Ovary (tissue), 10 donors: ENCODE data around the gene CDHR3. TPM values are rescaled to one million over a fixed set of nuclear protein-coding genes. Genes with fewer than 3 reads are reported as not detected.

Experiments
- DNase-seq, 5 donors: peaks; one replicate each; pipeline ENCODE4 v3.0.0-alpha.2; 2019 to 2020
- H3K27ac ChIP-seq, 2 donors: fragments of 200-600 bp; one replicate each; pipeline versions ENCODE4 v1.5.1 to v1.8.0; 2019 to 2022
- H3K27me3 ChIP-seq: fragments of 200-600 bp; one replicate; pipeline ENCODE4 v1.8.0; 2022
- H3K36me3 ChIP-seq: fragments of 200-600 bp; sonication (generic); one replicate; pipeline ENCODE4 v1.5.1; 2019
- H3K4me1 ChIP-seq: one replicate; pipeline ENCODE4 v1.8.1; 2013; ENCODE audit warnings: mild to moderate bottlenecking, moderate library complexity; ENCODE audit not compliant: insufficient read depth
- H3K4me3 ChIP-seq: fragments of 200-600 bp; sonication (generic); one replicate; pipeline ENCODE4 v1.5.1; 2017
- H3K9me3 ChIP-seq, 2 donors: fragments of 200-600 bp in 1 of 2; sonication (generic) in 1 of 2; one replicate each; pipeline versions ENCODE4 v1.5.1 to v1.8.1; 2013 to 2019; ENCODE audit warnings: mild to moderate bottlenecking in 1 of 2, moderate library complexity in 1 of 2
- EP300 ChIP-seq: sonication (generic); formaldehyde crosslinking; IDR thresholded peaks from one replicate; pipeline ENCODE4 v1.6.1; 2017; ENCODE audit warnings: antibody characterized with exemption
- POLR2A ChIP-seq: fragments of 450-650 bp; IDR thresholded peaks from one replicate; pipeline ENCODE4 v1.6.1; 2017; ENCODE audit warnings: antibody characterized with exemption, mild to moderate bottlenecking, moderate library complexity
- WGBS, 3 donors: extraction: QIAGEN DNeasy Blood & Tissue Kit in 1 of 3; methylation state at CpG; one replicate each; pipeline versions ENCODE4 v1.1.5 to v1.1.7; 2013 to 2017; 5-methylcytosine and 5-hydroxymethylcytosine counted together
- intact Hi-C, 4 donors: fragments of 100-400 bp; cut with DNase I; formaldehyde crosslinking; loops; one replicate each; pipeline versions ENCODE4 v1.11.0 to v1.15.1; 2022 to 2023
- long read RNA-seq, 3 donors: library from polyadenylated mRNA in 2 of 3; unstranded in 2 of 3; transcript quantifications; one replicate each; pipeline ENCODE4 v2.0.0 and lab custom pipeline, GENCODE V29; 2021 to 2026
- polyA plus RNA-seq, 2 donors: library from polyadenylated mRNA; stranded (reverse); fragments of 200-250 nt in 1 of 2; fragments of 350-450 nt in 1 of 2; fragmentation: Illumina TruSeq in 1 of 2; extraction: RNeasy Lipid Tissue Mini Kit (QIAGEN cat#74804) in 1 of 2; gene quantifications; one replicate each; pipeline ENCODE4 v1.2.3, GENCODE V29; 2013 to 2014
- total RNA-seq, 7 donors: library from RNA; depleted of rRNA in 2 of 7; stranded (reverse); fragments of >200 nt in 2 of 7; fragmentation: NEBNext Ultra II Directional in 3 of 7; extraction: Animal tissue kit (Norgen Biotek cat#: 25700) in 3 of 7; gene quantifications; one replicate each; pipeline versions ENCODE4 v1.1.0 to v1.2.4, GENCODE V29; 2016 to 2023
- TF ChIP-seq, protein P1 (sequence below), 3 donors: fragments of 450-650 bp in 2 of 3; fragments of 200-600 bp in 1 of 3; IDR thresholded peaks; one replicate each; pipeline versions ENCODE4 v1.5.1 to v1.8.0; 2016 to 2022; ENCODE audit warnings: antibody characterized with exemption in 3 of 3, mild to moderate bottlenecking in 1 of 3
- donor health status: DM: no; HTN: no; CAD: no; lungs with moderate emphysema.
- donor health status: DM: no; HTN: no; CAD: no.
- donor health status: Bipolar disorder and iron deficiency.
- donor health status: DM: yes; HTN: yes; CAD: no.
- donor health status: DM: no; HTN: no; CAD: no.
- donor health status: DM: yes; HTN: yes; CAD: no.

The CDHR3 gene, protein sequence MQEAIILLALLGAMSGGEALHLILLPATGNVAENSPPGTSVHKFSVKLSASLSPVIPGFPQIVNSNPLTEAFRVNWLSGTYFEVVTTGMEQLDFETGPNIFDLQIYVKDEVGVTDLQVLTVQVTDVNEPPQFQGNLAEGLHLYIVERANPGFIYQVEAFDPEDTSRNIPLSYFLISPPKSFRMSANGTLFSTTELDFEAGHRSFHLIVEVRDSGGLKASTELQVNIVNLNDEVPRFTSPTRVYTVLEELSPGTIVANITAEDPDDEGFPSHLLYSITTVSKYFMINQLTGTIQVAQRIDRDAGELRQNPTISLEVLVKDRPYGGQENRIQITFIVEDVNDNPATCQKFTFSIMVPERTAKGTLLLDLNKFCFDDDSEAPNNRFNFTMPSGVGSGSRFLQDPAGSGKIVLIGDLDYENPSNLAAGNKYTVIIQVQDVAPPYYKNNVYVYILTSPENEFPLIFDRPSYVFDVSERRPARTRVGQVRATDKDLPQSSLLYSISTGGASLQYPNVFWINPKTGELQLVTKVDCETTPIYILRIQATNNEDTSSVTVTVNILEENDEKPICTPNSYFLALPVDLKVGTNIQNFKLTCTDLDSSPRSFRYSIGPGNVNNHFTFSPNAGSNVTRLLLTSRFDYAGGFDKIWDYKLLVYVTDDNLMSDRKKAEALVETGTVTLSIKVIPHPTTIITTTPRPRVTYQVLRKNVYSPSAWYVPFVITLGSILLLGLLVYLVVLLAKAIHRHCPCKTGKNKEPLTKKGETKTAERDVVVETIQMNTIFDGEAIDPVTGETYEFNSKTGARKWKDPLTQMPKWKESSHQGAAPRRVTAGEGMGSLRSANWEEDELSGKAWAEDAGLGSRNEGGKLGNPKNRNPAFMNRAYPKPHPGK
- total RNA-seq (10 to 100 TPM in 3 of 7 donors, 1 to 10 TPM in 4; 5.8 to 76.4 (median 9.9) TPM), polyA plus RNA-seq (1 to 10 TPM; 1.8 to 3.5 TPM)
- long read RNA-seq, donor 1, partial matches to known transcripts: 3 of 4 reads
- long read RNA-seq, donor 1, other reads (novel, unspliced or antisense): 1 of 4 reads
- long read RNA-seq, donor 2: 0 reads
- long read RNA-seq, donor 3, partial matches to known transcripts: 2 of 6 reads
- long read RNA-seq, donor 3, other reads (novel, unspliced or antisense): 4 of 6 reads

DNA sequence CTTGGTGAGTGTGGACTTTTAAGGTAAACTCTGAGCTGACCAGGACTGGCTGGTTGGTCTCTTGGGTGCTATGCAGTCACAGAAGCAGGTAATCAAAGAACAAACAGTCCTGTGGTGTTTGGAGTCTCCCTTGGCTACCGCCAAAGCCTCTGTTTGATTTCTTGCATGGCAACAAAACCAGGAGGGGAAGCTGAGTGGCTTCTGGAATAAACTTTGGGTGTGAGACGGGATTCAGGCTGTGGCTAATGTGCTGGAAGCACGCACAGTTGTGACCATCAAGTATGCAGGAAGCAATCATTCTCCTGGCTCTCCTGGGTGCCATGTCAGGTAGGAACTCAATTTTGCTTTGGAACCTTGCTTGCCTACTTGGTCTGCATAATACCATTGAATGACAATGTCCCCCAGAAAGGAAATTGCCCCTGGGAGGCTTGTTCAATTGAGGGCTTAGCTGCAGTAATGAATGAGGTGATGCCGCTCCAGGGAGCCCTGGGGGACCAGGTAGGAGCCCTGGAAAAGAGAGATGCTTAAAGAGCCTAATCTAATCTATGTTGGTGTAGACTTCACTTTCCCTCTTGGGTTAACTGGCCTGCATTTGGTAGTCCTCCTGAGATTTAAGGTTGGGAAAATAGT, at the start of gene CDHR3:
TSS of gene CDHR3 (plus strand) at position 227 of the 630 bp plus-strand sequence. CDS start at position 282, 55 bp downstream.
- Histone ChIP-seq H3K4me3 (no peak within 1 kb of the TSS), H3K9me3 (no peaks in the 10 kb centered on the region), H3K36me3 (no peaks in the 10 kb centered on the region), H3K27ac (no peak within 1 kb of the TSS), H3K4me1 (no peaks in the 10 kb centered on the region), H3K27me3 (no peaks in the 10 kb centered on the region)
- intact Hi-C loops: no loop called here
- DNase-seq: no peak
- 91 to 96% (median 95%) methylated on average over 4 of the region's 4 CpGs for WGBS, 3 donors
- TF ChIP-seq POLR2A (no peak), EP300 (no peak)
- TF ChIP-seq, protein P1, sequence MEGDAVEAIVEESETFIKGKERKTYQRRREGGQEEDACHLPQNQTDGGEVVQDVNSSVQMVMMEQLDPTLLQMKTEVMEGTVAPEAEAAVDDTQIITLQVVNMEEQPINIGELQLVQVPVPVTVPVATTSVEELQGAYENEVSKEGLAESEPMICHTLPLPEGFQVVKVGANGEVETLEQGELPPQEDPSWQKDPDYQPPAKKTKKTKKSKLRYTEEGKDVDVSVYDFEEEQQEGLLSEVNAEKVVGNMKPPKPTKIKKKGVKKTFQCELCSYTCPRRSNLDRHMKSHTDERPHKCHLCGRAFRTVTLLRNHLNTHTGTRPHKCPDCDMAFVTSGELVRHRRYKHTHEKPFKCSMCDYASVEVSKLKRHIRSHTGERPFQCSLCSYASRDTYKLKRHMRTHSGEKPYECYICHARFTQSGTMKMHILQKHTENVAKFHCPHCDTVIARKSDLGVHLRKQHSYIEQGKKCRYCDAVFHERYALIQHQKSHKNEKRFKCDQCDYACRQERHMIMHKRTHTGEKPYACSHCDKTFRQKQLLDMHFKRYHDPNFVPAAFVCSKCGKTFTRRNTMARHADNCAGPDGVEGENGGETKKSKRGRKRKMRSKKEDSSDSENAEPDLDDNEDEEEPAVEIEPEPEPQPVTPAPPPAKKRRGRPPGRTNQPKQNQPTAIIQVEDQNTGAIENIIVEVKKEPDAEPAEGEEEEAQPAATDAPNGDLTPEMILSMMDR (IDR thresholded peaks at IDR 0.05): no peak

DNA sequence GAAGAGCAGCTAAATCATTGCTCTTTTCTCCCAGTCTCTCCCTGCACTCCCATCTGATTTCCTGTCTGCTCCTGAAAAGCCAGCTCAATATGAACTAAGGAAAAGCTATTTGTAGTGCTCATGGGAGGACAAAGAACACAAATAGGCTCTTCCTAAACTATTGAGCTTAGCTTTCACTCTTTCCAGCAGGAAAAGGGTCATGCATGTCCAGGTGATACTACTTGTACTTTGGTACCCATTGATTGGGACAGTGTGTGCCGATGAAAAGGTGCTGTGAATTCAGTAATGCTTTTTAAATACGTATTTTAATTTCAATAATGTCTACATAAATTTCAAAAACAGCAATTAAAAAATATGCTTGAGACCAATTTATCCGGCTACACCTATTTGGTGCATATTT, 49.1 kb upstream of the CDHR3 start:
- intact Hi-C loops: no loop called here
- H3K9me3 ChIP-seq: no peaks in the 10 kb centered on the region
- H3K4me3 ChIP-seq: no peak overlapping the region
- DNase-seq: no peak
- H3K36me3 ChIP-seq: no peaks in the 10 kb centered on the region
- H3K27ac ChIP-seq: no peak overlapping the region
- no peaks in the 10 kb centered on the region for H3K4me1 ChIP-seq
- no peaks in the 10 kb centered on the region for H3K27me3 ChIP-seq
- TF ChIP-seq, protein P1 (IDR thresholded peaks at IDR 0.05): no peak
- no peak for TF ChIP-seq POLR2A
- no peak for TF ChIP-seq EP300
- 75 to 95% (median 91%) methylated on average over 3 of the region's 3 CpGs for WGBS, 3 donors

DNA sequence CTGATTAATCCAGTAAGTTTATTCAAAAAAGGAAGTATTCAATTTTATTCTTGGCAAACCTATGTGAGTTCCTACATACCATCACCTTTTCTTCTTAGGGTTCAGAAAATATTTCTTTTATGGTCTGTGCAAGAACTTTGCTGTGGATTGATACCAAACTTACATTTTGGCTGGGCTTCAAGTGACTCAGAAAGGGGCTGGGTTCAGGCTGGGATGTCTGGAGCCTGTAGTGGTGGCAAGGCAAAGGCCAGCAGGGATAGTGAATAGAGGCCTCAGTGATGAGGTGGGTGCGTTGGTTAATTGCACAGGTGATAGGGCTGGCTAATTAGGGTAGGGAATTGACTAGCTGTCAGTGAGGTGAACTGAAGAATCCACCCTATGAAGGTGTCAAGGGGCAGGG, 46.5 kb upstream of the CDHR3 start:
- Histone ChIP-seq H3K27ac (no peak overlapping the region), H3K36me3 (no peaks in the 10 kb centered on the region), H3K4me3 (no peak overlapping the region), H3K4me1 (no peaks in the 10 kb centered on the region), H3K27me3 (no peaks in the 10 kb centered on the region), H3K9me3 (no peaks in the 10 kb centered on the region)
- DNase-seq: no peak
- WGBS, 3 donors: 87 to 89% (median 88%) methylated on average over 1 of the region's 1 CpG
- intact Hi-C loops: no loop called here
- TF ChIP-seq POLR2A (no peak), EP300 (no peak)
- TF ChIP-seq, protein P1 (IDR thresholded peaks at IDR 0.05): no peak

DNA sequence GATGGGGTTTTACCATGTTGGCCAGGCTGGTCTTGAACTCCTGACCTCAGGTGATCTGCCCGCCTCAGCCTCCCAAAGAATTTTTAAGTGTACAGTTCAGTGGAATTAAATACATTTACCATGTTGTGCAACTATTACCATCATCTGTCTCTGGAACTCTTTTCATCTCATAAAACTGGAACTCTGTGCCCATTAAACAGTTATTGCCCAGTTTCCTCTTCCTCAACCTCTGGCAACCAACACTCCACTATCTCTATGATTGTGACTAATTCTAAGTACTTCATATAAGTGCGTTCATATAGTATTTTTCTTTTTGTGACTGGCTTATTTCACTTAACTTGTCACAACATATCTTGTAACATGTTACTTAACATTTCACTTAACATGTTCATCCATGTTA, 45.4 kb upstream of the CDHR3 start:
- Histone ChIP-seq H3K27me3 (no peaks in the 10 kb centered on the region), H3K9me3 (no peaks in the 10 kb centered on the region), H3K36me3 (no peaks in the 10 kb centered on the region), H3K4me3 (no peak overlapping the region), H3K27ac (no peak overlapping the region), H3K4me1 (no peaks in the 10 kb centered on the region)
- DNase-seq: no peak
- no peak for TF ChIP-seq POLR2A
- TF ChIP-seq, protein P1 (IDR thresholded peaks at IDR 0.05): no peak
- WGBS, 3 donors: 96 to 98% (median 98%) methylated on average over 2 of the region's 2 CpGs
- intact Hi-C loops: no loop called here
